DOHH2 (cell line): ENCODE measurements around the gene ZNF891.

Experiments
- CTCF ChIP-seq: fragments of 200-600 bp; sonication (generic); IDR thresholded peaks from one replicate; pipeline ENCODE4 v1.5.1; 2014; ENCODE audit warnings: antibody characterized with exemption, mild to moderate bottlenecking, low read depth, low read length; ENCODE audit not compliant: poor library complexity, severe bottlenecking
- EZH2phosphoT487 ChIP-seq: fragments of 200-600 bp; sonication (generic); IDR thresholded peaks from 2 replicates; pipeline ENCODE4 v1.6.1; 2017; ENCODE audit warnings: borderline replicate concordance, mild to moderate bottlenecking, antibody characterized with exemption, low read length, moderate library complexity, mixed read lengths

GRCh38 chr12:133145981-133146380, 15.9 kb upstream of the ZNF891 start:
- TF ChIP-seq CTCF (no peak), EZH2phosphoT487 (no peak)
